Prostate gland (tissue), 2 donors: ENCODE results near the gene ENAH. TPM values are rescaled to one million over a fixed set of nuclear protein-coding genes. Genes with fewer than 3 reads are reported as not detected.

ENCODE experiments used
- DNase-seq: peaks from one replicate; pipeline ENCODE4 v3.0.0-alpha.2; 2019; ENCODE audit warnings: low spot score
- H3K27ac ChIP-seq, 2 donors: fragments of 200-600 bp; sonication (generic); 2 replicates each; pipeline ENCODE4 v1.5.1; 2017 to 2019
- H3K27me3 ChIP-seq: fragments of 200-600 bp; sonication (generic); replicated peaks from 2 replicates; pipeline ENCODE4 v1.5.1; 2019; ENCODE audit not compliant: insufficient read depth
- H3K36me3 ChIP-seq, 2 donors: fragments of 200-600 bp; sonication (generic); 1 replicate in 1 of 2; 2 replicates in 1 of 2; pipeline versions ENCODE4 v1.5.1 to v1.8.1; 2017 to 2019
- H3K4me1 ChIP-seq: fragments of 200-600 bp; sonication (generic); replicated peaks from 2 replicates; pipeline ENCODE4 v1.5.1; 2019
- H3K4me3 ChIP-seq, 2 donors: fragments of 200-600 bp; sonication (generic); 2 replicates each; pipeline ENCODE4 v1.5.1; 2017 to 2019
- H3K9me3 ChIP-seq: fragments of 200-600 bp; sonication (generic); 2 replicates; pipeline ENCODE4 v1.5.1; 2017
- CTCF ChIP-seq, 4 experiments: fragments of 200-600 bp in 2 of 4; fragments of 450-650 bp in 2 of 4; sonication (generic) in 2 of 4; IDR thresholded peaks; 1 replicate in 3 of 4; 2 replicates in 1 of 4; pipeline ENCODE4 v1.5.1; 2016 to 2019; ENCODE audit warnings: antibody characterized with exemption in 4 of 4, mild to moderate bottlenecking in 2 of 4, moderate library complexity in 2 of 4
- POLR2A ChIP-seq: fragments of 450-650 bp; IDR thresholded peaks from one replicate; pipeline ENCODE4 v1.6.1; 2016; ENCODE audit warnings: antibody characterized with exemption, mild to moderate bottlenecking
- POLR2AphosphoS5 ChIP-seq: sonication (generic); formaldehyde crosslinking; IDR thresholded peaks from one replicate; pipeline ENCODE4 v1.6.1; 2017; ENCODE audit warnings: antibody characterized with exemption
- WGBS: methylation state at CpG from one replicate; pipeline ENCODE4 v1.1.5; 2018; 5-methylcytosine and 5-hydroxymethylcytosine counted together
- intact Hi-C: fragments of 100-400 bp; cut with DNase I; formaldehyde crosslinking; loops from one replicate; pipeline ENCODE4 v1.14.2; 2022
- total RNA-seq, 2 donors: library from RNA; depleted of rRNA; stranded (reverse); fragments of >200 nt; gene quantifications; one replicate each; pipeline ENCODE4 v1.1.0, GENCODE V29; 2016

The ENAH gene
- total RNA-seq, 2 donors from 2014 or later, result 36.4 to 93.6 TPM

GRCh38 chr1:225483818-225484656, 168.9 kb downstream of the ENAH start:
- no peaks in the 10 kb centered on the region for H3K4me1 ChIP-seq

GRCh38 chr1:225482421-225482950, 170.4 kb downstream of the ENAH start:
- intact Hi-C loops, result loop anchor here (2.0 kb wide), 1 partner anchor 290 kb away; no protein-coding TSS in a partner anchor
- Histone ChIP-seq H3K27ac (no peak overlapping the region), H3K27me3 (no peaks in the 10 kb centered on the region), H3K9me3 (no peaks in the 10 kb centered on the region), H3K4me3 (no peak overlapping the region), H3K36me3 (no peaks in the 10 kb centered on the region), H3K4me1 (no peaks in the 10 kb centered on the region)
- no peak for TF ChIP-seq POLR2AphosphoS5
- no peak for TF ChIP-seq CTCF (IDR thresholded peaks at IDR 0.05)
- TF ChIP-seq POLR2A, result no peak
- WGBS, result 42% methylated on average over 10 of the region's 10 CpGs
- no peak for DNase-seq

More at GRCh38 chr1:225483818-225484656, 168.9 kb downstream of the ENAH start:
- Histone ChIP-seq H3K36me3 (no peaks in the 10 kb centered on the region), H3K27me3 (no peaks in the 10 kb centered on the region), H3K4me3 (no peak overlapping the region), H3K27ac (no peak overlapping the region), H3K9me3 (no peaks in the 10 kb centered on the region)
- 66% methylated on average over 23 of the region's 23 CpGs for WGBS
- TF ChIP-seq POLR2AphosphoS5 (no peak), CTCF (IDR thresholded peaks at IDR 0.05) (no peak), POLR2A (no peak)
- intact Hi-C loops, result loop anchor here (2.0 kb wide), 1 partner anchor 289 kb away; no protein-coding TSS in a partner anchor
- DNase-seq, result peak; percentile 4

- no peaks in the 10 kb centered on the region for H3K36me3 ChIP-seq
- H3K9me3 ChIP-seq, result no peaks in the 10 kb centered on the region
- H3K27ac ChIP-seq, result no peak overlapping the region
- WGBS, result 33% methylated on average over 6 of the region's 6 CpGs
- H3K4me3 ChIP-seq, result no peak overlapping the region
- intact Hi-C loops, result loop anchor here (2.0 kb wide), 2 partner anchors 291 to 363 kb away; no protein-coding TSS in a partner anchor
- no peak for DNase-seq
- no peaks in the 10 kb centered on the region for H3K4me1 ChIP-seq
- no peaks in the 10 kb centered on the region for H3K27me3 ChIP-seq
- TF ChIP-seq POLR2A, result no peak
- TF ChIP-seq CTCF (IDR thresholded peaks at IDR 0.05), result no peak
- no peak for TF ChIP-seq POLR2AphosphoS5
Measured at GRCh38 chr1:225481738-225482137, 171.2 kb downstream of the ENAH start.

GRCh38 chr1:225480825-225481434, 172.0 kb downstream of the ENAH start:
- TF ChIP-seq POLR2AphosphoS5, result peak; percentile 25
- peak; percentile 63 to 86 (median 76) for TF ChIP-seq CTCF (IDR thresholded peaks at IDR 0.05)
- TF ChIP-seq POLR2A, result no peak
- no peaks in the 10 kb centered on the region for H3K36me3 ChIP-seq
- H3K4me1 ChIP-seq, result no peaks in the 10 kb centered on the region
- no peak for DNase-seq
- H3K9me3 ChIP-seq, result no peaks in the 10 kb centered on the region
- no peaks in the 10 kb centered on the region for H3K27me3 ChIP-seq
- intact Hi-C loops, result loop anchor here (2.0 kb wide), 1 partner anchor 364 kb away; no protein-coding TSS in a partner anchor
- no peak overlapping the region for H3K4me3 ChIP-seq
- WGBS, result 48% methylated on average over 6 of the region's 6 CpGs
- no peak overlapping the region for H3K27ac ChIP-seq
